Measurements from ENCODE around the gene IL1A.

Gene IL1A

DNA sequence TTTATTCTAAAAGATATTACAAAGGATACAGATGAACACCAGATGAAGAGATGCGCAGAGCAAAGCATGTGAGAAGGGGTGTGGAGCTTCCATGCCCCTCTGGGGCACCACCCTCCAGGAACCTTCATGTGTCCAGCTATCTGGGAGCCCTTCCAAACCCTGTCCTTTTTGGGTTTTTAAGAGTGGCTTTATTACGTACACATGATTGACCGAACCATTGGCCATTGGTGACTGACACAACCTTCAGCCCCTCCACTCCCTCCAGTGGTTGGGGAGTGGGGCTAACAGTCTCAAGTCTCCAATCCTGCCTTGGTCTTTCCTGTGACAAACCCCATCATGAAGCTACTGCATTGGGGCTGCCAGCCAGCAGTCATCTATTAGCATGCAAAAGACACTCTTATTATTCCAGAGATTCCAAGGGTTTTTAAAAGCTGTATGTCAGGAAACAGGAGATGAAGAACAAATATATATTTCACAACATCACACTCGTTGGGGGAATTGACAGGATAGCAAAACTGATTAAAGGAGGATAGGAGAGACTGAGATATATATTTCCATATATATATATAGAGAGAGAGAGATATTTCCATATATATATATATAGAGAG, 32.9 kb upstream of the IL1A start:
- DNase-seq = no peak

DNA sequence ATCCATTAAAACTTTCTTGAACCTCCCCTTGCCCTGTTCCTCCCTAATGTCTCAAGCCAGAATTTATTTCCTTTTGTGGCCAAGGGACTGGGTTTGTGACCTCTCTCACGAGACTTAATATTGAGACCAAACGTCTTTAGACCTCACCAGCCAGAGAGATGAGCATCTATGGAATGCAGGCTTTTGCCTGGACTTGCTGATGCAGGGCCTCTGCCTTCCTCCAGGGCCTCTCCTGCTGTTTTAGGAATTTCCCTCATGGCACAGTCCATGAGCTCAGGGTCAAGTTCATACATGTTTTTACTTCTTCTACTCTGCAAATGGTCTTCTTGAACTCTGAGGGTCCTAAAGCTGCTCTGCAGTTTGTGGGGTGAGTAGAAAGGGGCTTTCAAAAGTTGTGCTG, 30.0 kb upstream of the IL1A start:
- no peak for DNase-seq

DNA sequence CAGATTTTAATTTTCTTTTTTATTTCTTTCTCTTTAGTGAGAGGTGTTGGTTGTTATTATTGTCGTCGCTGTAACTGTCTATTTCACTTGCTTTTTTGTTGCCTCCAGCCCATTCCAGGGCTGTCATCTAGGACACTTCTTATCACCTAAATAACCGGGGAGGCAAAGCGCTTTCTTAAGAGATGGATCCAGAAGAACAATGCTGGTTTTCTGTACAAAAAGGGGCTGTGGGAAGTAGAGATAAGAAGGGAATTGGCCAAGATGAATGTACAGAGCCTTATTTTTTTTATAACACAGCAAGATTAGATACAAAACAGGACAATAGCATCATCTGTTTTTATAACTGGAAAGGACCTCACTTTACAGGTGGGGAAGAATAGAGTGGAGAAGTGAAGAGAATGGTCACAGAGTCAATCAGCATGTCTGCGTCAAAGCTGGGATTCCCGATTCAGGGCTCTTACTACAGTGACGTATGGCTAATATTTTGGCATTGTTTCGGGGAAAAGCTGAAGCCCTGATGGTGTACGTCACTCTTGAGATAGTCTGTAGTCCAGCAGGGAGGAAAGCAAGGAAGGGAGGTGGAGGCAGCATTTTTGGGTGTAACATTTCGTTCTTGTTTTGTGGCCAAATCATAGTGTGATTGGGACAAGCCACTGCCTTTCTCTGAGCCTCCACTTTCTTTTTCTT, 29.1 kb upstream of the IL1A start:
- DNase-seq = no peak

DNA sequence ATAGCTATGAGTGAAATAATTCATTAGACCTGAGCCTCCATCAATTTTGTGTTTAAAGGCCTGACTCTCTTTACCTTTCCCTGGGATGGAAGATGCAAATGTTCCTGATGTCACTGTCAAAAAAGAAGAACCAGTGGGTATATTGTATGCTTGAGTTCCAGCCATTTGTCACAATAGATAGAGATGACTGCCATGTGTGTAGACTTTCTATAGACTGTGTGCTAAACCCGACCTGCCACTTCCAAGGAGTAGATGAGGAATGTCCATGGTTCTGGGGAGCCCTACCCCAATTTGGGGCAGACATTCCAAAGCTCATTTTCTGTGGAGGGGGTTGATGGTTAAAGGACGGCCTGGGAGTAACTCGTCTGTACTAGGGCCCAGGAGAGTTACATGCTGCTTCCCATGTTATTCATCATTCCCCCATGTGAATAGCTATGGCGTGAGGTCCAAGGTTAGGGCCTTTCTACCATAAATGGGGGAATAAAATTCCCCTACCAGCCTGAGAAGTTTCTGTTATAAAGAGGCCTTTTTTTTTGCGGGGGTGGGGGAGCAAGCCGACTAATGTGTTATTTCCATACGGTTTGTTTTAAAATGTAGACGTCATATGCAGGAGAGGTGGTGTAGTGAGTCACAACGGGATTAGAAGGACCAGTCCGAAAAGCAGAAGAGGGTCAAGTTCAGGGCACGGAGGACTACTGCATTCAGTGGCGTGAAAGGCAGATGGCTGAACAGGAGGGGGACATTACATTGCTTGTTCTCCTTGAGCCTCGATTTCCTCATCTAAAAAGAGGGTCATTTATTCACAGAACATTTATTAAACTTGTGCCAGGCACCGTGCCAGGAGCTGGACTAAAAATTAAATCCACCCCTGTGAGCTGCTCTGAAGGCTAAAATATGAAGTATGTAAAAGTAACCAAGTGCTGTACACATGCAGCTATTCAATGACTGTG, 28.3 kb upstream of the IL1A start:
- DNase-seq = no peak

DNA sequence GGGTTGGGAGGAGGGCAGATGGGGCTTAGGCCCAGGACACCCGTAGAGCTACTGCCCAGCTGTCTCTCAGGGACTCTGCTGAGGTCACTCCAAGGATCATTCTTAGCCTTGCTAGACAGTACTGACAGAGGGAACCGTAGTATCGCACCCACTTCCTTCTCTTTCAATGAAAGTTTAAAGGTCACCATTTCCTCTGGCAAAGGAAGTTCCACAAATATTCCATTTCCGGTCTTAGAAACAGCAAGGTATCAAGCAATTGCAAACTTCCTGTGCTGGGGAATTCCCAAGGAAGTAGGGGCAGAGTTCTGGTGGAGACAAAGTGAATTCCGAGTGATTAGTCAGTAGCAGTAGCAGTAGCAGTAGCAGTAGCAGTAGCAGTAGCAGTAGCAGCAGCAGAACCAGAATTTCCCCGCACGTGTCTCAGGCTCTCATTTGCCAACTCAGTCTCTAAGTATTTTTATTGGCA, 27.6 kb upstream of the IL1A start:
- no peak for DNase-seq

DNA sequence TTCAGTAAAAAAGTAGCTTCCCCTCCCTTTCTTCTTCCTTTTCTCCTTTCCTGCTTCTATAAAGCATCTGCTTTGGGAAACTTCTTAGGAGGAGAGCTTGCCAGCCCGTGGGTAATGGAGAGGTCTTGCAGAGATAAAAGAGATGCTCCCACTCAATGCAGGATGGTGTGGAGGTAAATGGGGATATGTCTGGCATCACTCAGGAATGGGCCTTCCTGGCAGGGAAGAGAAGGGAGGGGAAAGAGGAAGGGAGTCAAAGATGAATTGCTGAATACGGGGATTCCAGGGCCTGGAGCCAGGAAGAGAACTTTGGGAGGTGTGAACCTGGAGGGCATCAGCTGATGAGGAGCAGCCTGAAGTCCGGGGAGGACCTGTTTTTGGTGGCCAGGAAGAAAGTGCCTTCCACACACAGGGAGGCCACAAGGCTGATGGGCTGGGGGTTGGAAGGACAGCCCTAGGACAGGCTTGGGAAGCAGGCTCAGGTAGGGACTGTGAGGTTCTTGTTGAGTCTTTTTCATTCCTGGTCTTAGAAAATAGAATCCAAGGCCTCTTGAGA, 27.1 kb upstream of the IL1A start:
- DNase-seq = no peak

DNA sequence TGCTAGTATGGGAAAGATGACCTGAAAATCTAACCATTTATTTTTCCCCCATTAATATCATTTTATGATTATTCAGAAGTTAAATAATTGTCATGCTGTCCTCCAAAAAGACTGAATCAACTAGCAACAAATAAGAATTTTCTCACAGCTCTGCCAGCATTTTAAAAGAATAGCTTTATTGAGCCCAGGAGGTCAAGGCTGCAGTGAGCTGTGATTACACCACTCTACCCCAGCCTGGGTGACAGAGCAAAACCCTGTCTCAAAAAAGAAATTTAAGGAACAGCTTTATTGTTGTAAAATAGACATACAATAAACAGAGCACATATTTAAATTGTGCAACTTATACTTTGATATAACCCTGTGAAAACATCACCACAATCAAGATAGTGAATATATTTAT, 24.8 kb upstream of the IL1A start:
- DNase-seq = no peak

DNA sequence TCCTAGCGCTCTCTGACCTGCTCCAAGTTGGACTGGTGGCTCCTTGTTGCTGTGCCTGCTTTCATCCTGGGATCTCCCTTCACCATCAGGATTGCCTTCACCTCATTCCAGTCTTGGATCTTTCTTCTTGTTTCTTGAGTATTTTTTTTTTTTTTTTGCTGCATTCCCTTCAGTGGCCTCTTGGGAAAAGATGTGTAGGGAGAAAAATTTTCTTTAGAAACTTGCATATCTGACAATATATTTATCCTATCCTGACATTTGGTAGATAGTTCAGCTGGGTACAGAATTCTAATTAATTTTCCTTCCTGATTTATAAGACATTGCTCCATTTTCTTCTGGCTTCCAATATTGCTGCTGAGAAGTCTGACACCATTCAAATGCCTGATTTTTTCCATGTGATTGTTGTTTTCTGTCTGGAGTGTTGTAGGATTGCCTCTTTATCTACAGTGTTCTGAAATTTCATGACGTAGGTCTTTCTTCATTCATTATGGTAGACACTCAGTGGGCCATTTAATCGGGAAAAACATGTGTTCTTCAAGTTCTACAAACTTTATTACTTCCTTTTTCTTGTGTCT, 23.0 kb upstream of the IL1A start:
- no peak for DNase-seq

DNA sequence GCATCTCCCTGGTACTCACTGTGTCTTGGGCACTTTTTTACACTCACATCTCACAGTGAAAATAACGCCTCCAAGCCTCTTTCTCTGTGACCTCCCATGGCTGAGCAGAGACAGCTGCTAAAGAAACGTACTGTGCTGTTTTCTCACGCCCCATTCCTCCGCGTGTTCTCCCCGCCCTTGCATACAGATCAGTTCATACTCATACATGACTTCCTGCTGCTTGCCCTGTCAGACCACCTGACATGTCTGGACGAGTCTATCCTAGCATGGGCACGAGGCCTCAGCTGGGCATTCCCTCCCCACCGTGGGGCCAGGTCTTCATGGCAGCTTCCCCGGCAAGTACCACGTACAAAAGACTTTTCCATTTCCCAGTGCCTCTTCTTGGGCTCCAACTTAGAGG, 21.2 kb upstream of the IL1A start:
- no peak for DNase-seq

DNA sequence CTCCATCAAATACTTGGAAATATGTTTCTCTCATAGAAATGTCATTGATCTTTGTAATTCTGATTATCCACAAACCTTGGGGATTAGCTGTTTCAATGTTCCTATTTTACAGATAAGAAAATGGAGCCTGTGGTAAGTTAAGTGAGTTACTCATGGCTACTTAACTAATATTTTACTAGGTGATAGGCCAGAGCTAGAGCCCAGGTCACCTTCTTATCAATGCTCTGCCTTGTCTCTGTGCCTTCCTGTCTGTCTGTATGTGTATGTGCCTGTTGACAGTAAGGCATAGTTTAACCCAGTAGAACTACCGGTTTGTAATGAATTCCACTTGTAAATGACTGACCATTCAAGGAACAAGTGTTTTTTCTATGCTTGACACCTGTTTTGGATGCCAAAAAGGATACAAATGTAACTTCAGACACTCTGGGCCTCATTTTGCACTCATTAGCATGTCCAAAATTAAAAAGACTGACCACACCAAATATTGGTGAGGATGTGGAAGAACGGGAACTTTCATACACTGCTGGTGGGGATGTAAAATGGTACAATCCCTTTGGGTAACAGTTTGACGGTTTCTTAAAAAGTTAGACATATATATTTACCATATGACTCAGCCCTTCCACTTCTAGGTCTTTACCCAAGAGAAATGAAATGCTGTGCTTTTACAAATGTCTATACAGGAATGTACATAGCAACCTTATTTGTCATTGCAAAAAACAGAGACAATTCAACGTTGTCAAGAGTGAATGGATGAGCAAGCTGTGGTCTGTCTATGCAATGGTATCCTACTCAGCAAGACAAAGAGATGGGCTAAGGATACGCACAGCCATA, 19.6 kb upstream of the IL1A start:
- no peak for DNase-seq

DNA sequence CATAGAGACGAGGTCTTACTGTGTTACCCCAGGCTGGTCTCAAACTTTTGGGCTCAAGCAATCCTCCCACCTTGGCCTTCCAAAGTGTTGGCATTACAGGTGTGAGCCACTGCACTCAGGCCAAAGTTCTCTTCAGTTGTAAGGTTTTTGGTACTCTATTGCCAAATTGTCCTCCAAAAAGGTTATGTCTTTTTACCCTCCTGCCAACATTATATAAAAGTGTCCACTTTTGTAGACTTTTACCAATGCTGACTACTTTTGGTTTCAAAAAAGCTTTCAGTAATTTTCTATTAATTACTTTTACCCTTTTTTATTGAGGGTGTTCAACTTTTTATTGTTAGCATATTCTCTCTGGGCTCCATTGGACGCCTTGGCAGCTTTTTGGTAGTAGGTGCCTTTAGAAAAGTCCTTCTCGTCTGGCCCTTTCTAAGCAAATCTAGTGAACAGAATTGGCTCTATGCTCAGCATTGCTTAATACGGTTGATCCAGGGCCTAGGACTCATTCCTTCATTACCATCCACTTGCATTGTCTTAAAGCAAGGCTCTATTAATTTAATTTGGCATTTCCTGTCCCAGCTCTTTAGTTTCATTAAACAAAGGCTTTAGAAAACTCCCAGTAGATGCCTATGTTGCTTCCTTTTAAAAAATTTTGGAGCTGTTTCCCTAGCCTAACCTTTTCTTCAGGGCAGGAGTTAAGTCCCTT, 16.7 kb upstream of the IL1A start:
- DNase-seq = no peak

DNA sequence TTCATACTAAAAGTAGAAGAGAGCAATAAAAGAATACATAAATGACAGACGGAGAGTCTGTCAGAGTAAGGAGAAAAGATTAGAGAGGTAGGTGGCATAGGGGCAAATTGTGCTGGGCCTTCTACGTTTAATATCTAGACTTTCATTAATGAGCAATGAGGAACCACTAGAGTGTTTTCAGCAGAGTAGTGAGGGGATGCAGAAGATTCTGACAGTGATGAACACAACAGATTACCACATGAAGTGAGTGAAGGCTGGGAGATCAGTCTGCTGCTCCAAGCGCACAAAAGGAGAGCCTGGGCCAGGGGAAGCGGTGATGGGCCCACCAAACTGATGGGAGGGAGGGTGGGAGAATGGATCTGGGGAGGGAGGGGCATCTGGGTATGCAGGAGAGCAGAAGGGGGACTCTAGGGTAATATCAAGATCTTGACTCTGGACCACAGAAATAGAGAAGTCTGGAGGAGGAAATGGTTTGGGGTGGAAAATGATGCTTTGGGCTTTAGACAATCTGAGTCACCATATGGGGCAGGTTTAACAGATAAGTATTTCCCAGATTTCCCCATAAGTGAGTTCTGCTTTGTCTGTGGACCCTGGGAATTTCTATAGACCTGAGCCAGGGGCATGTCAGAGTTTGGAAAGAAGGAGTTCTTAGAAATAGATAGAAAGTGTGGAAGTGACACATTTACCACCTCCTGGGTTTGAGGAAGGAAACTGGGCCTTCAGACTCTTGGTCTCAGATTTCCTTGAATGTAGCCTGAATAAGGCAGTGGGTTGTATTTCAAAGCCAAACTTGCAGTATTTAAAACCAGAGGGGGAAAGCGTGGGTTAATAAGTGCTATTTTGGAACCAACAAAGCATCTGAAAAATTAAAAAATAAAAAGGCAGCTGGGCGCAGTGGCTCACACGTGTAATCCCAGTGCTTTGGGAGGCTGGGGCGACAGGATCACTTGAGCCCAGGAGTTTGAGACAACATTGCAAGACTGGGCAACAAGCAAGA, 15.0 kb upstream of the IL1A start:
- no peak for DNase-seq

DNA sequence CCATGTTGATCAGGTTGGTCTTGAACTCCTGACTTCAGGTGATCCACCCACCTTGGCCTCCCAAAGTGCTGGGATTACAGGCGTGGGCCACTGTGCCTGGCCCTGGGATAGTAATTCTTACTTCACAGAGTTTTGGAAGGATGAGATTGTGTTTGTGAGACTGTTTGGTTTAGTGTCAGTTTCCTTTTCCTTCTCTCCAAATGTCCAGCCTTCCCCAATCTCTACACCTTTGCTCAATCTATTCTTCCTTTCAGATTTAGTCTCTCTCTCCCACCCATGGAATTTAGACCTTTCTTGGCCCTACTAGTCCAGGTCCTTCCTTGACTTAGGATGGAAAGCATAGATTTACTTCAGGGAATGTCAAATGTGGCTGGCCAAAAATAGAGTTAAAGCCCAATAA, 12.2 kb upstream of the IL1A start:
- no peak for DNase-seq

DNA sequence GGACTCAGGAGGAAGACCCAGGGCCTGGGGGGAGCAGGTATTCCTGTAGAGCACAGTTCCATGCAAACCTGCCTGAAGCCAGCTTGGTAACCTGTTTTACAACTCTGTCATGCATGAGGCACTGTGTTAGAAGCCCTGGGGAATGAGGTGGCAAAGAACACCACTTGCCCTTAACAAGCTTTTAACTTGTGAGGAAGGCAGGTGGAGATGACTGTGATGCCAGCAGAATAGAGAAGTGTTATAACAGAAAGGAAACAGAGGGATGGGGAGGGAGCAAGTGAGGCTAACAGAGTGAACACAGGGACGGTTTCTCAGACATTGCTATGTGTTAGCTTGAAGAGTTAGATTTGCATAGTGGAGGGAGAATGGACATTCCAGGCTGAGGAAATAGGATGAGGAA, 11.5 kb upstream of the IL1A start:
- DNase-seq = no peak

DNA sequence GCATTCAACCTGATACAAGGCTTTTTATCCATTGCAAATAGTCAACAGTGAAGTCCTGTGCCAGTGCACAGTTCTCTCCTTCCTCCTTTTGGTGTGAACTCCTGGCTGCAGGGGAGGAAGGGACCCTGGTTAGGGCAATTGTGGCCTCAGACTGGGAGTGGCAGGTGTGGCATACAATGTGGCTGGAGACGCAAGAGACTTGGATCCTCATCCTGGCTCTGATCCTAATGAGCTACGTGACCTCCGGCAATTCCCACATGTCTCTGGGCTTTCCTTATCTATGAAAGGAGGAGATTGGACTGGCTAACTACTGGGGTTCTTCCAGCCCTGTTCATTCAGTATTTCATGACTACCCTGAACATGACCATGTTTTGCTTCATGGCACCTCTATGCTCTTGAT, 10.5 kb upstream of the IL1A start:
- DNase-seq = no peak

DNA sequence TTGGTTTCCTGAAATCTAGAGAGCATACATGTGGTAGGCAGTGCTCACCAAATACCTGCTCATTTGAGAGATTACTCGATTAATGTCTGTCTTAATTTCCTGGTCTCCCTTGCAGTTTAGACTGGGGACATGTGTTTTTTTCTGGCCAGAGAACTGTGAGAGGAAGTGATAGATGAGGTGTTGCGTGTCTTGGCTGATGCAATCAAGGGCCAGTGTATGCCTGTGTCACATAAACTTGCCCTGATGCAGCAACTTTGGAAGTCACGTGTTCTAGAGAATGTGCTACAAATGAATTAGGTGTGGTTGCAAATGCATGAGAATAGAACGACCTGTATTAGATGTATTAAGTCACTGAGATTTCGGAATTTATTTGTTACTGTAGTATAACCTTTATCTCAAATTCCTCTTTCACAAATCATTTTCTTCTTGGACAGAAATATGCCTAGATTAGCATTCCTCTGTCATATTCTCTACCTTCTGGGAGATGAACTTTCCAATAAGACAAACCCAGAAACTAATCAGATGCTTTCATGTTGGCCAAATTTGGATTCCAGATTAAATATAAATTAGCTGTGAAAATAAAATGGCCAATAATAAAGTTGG, 9.9 kb upstream of the IL1A start:
- DNase-seq = no peak

DNA sequence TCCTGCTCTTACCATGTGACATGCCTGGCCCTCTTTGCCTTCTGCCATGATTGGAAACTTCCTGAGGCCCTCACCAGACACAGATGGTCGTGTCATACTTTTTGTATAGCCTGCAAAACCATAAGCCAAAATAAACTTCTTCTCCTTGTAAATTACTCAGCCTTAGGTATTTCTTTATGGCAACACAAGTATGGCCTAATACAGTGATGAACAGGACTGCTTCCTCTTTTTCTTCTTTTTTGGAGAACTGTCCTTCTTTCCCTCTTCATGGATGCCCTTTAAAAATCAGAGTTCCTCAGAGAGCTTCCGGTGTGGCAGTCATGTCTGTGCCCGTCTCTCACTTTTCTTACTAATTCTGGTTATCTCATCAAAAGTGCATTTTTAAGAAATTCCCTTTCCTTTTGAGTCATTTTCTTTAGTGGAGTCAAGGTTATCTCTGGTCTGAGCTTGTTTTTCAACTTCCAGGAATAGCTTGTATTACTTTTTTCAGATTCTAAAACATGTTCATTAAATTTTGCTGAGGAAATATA, 9.2 kb upstream of the IL1A start:
- DNase-seq = no peak

DNA sequence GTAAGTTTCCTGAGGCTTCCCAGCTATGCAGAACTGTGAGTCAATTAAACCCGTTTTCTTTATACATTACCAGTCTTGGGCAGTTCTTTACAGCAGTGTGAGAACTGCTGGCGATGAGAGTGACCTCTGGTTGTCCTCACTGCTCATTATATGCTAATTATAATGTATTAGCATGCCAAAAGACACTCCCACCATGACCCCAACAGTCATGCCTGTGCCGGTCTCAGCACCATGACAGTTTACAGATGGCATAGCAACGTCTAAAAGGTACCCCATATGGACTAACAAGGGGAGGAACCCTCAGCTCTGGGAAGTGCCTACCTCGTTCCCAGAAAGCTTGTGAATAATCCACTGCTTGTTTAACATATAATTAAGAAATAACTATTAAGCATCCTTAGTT, 8.1 kb upstream of the IL1A start:
- DNase-seq = no peak

DNA sequence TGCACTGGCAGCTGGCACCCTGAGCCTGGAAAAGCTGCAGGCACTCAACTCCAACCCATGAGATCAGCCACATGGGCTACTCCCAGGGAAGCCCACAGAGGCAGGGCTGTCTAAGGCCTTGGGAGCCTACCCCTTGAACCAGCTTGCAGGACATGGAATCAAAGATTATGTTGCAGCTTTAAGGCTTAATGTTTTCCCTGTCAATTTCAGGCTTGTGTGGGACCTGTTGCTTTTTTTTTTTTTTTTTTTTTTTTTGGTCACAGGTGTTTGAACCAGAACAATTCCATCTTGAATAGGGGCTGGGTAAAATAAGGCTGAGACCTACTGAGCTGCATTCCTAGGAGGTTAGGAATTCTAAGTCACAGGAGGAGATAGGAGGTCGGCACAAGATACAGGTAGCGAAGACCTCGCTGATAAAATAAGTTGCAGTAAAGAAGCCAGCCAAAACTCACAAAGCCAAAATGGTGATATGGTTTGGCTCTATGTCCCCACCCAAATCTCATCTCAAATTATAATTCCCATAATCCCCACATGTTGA, 7.5 kb upstream of the IL1A start:
- DNase-seq = no peak

All from activated effector memory CD4-positive, alpha-beta T cell treated with Interleukin-2 at 50 U/mL for 16 hours (primary cell).